ENCODE results near the gene HERC4. TPM values are rescaled to one million over a fixed set of nuclear protein-coding genes. Genes with fewer than 3 reads are reported as not detected.

Gene HERC4
- total RNA-seq, 1 donor from 2014 or later = 59.4 TPM

DNA sequence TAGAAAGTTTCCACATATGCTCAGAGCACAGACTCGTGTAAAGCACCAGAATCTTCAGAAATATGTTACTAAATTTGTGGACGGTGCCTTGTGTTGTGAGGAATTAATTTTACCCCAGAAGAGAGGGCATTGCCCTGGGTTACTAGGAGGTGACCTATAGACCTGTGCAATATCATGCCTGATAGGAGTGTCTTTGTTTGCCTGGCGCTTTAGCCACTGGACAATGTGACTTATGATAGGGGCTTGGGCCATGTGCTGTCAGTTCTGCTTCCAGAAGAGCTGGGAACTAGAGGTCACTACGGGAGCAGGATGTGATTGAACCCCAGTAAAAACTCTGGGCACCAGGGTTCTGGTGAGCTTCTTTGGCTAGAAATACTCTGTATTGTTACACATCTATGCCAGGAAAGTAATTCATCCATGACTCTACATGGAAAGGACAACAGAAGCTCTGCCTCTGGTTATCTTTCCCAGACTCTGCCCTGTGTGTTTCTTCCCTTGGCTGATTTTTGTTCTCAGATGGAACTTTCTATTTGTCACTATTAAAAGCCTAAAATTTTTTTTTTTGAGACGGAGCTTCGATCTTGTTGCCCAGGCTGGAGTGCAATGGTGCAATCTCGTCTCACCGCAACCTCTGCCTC lies 115.1 kb downstream of the HERC4 start:
- no peaks in the 10 kb centered on the region for H3K27me3 Mint-ChIP-seq (ENCODE audit: unreplicated experiment)
- no peak for DNase-seq (ENCODE audit: extremely low spot score, unreplicated experiment)
- no peaks in the 10 kb centered on the region for H3K9me3 Mint-ChIP-seq (ENCODE audit: unreplicated experiment)
- H3K27ac Mint-ChIP-seq (ENCODE audit: unreplicated experiment) = no peak overlapping the region
- no peak overlapping the region for H3K4me3 Mint-ChIP-seq (ENCODE audit: unreplicated experiment)
- H3K4me1 Mint-ChIP-seq (ENCODE audit: unreplicated experiment) = peaks cover 3% of the 10 kb centered on the region
- peaks cover 24% of the 10 kb centered on the region for H3K36me3 Mint-ChIP-seq (ENCODE audit: unreplicated experiment)
- TF ChIP-seq, protein P1, sequence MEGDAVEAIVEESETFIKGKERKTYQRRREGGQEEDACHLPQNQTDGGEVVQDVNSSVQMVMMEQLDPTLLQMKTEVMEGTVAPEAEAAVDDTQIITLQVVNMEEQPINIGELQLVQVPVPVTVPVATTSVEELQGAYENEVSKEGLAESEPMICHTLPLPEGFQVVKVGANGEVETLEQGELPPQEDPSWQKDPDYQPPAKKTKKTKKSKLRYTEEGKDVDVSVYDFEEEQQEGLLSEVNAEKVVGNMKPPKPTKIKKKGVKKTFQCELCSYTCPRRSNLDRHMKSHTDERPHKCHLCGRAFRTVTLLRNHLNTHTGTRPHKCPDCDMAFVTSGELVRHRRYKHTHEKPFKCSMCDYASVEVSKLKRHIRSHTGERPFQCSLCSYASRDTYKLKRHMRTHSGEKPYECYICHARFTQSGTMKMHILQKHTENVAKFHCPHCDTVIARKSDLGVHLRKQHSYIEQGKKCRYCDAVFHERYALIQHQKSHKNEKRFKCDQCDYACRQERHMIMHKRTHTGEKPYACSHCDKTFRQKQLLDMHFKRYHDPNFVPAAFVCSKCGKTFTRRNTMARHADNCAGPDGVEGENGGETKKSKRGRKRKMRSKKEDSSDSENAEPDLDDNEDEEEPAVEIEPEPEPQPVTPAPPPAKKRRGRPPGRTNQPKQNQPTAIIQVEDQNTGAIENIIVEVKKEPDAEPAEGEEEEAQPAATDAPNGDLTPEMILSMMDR (IDR thresholded peaks at IDR 0.05) = no peak

DNA sequence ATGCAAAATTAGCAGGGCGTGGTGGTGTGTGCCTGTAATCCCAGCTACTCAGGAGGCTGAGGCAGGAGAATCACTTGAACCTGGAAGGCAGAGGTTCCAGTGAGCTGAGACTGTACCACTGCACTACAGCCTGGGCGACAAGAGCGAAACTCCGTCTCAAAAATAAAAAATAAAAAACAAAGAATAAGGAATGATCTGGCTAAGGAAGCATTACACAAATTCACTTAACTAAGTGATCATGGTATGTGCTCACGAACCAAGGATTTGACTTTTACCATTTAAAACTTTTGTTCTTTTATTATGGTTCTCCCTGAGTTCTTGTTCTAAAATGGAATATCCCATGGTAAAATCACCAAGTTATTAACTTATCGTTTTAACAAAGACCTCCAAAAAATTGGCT lies 119.5 kb downstream of the HERC4 start:
- Mint-ChIP-seq H3K9me3 (ENCODE audit: unreplicated experiment) (no peaks in the 10 kb centered on the region), H3K36me3 (ENCODE audit: unreplicated experiment) (peaks cover 20% of the 10 kb centered on the region), H3K4me3 (ENCODE audit: unreplicated experiment) (no peak overlapping the region), H3K4me1 (ENCODE audit: unreplicated experiment) (peaks cover 3% of the 10 kb centered on the region), H3K27ac (ENCODE audit: unreplicated experiment) (no peak overlapping the region), H3K27me3 (ENCODE audit: unreplicated experiment) (no peaks in the 10 kb centered on the region)
- TF ChIP-seq, protein P1 (IDR thresholded peaks at IDR 0.05) = no peak
- DNase-seq (ENCODE audit: extremely low spot score, unreplicated experiment) = no peak

DNA sequence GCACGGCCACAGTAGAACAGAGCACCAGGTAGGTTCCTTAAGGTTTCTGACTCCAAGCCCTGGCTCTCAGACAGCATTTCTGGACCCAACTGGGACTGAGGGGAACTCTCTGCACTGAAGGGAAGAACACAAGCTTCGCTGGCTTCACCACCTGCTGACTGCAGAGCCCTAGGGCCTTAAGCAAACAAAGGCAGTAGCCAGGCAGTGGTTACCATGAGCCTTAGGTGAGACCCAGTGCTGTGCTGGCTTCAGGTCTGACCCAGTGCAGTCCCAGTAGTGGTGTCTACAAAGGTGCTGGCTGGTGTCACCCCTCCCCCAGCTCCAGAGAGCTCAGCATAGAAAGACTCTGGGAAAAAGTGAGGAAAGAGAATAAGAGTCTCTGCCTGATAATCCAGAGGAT lies 131.2 kb downstream of the HERC4 start:
- Mint-ChIP-seq H3K9me3 (ENCODE audit: unreplicated experiment) (peaks cover 11% of the 10 kb centered on the region), H3K4me3 (ENCODE audit: unreplicated experiment) (no peak overlapping the region), H3K36me3 (ENCODE audit: unreplicated experiment) (peaks cover 42% of the 10 kb centered on the region), H3K27me3 (ENCODE audit: unreplicated experiment) (no peaks in the 10 kb centered on the region), H3K27ac (ENCODE audit: unreplicated experiment) (no peak overlapping the region), H3K4me1 (ENCODE audit: unreplicated experiment) (no peaks in the 10 kb centered on the region)
- TF ChIP-seq, protein P1 (IDR thresholded peaks at IDR 0.05) = no peak
- no peak for DNase-seq (ENCODE audit: extremely low spot score, unreplicated experiment)

DNA sequence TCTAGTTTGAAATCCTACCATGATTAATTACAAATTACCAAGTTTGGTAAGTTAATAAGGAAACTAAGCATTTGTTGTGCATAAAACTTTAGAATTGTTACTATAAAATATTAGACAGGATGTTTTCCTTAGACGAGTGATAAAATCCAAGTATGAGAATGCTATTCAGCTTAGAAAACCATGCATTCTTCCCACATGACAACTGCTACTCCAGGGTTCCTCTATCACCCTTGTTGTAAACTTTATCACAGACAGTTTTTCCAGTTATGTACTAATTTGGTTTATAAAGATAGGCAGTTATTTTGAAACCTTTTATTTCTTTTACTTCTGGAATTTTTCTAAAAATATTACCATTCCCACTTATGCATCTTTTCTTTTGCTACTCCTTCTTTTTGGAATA lies 138.7 kb downstream of the HERC4 start:
- H3K4me1 Mint-ChIP-seq (ENCODE audit: unreplicated experiment) = no peaks in the 10 kb centered on the region
- no peak overlapping the region for H3K27ac Mint-ChIP-seq (ENCODE audit: unreplicated experiment)
- TF ChIP-seq, protein P1 (IDR thresholded peaks at IDR 0.05) = no peak
- no peaks in the 10 kb centered on the region for H3K9me3 Mint-ChIP-seq (ENCODE audit: unreplicated experiment)
- H3K27me3 Mint-ChIP-seq (ENCODE audit: unreplicated experiment) = no peaks in the 10 kb centered on the region
- DNase-seq (ENCODE audit: extremely low spot score, unreplicated experiment) = no peak
- H3K36me3 Mint-ChIP-seq (ENCODE audit: unreplicated experiment) = peaks cover 31% of the 10 kb centered on the region
- no peak overlapping the region for H3K4me3 Mint-ChIP-seq (ENCODE audit: unreplicated experiment)

DNA sequence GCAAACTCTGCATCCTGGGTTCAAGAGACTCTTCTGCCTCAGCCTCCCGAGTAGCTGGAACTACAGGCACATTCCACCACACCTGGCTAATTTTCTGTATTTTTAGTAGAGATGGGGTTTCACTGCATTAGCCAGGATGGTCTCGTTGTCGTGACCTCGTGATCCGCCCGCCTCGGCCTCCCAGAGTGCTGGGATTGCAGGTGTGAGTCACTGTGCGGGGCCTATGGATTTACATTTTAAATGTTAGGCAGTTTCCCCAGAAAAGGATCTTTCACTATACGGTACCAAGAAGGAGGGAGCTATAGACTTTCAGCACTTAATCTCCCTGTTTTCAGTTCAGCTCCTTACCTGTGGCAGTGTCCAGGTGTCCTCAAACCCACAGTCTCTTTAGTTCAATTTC lies 139.9 kb downstream of the HERC4 start:
- Mint-ChIP-seq H3K27me3 (ENCODE audit: unreplicated experiment) (no peaks in the 10 kb centered on the region), H3K4me3 (ENCODE audit: unreplicated experiment) (no peak overlapping the region), H3K4me1 (ENCODE audit: unreplicated experiment) (no peaks in the 10 kb centered on the region), H3K27ac (ENCODE audit: unreplicated experiment) (no peak overlapping the region), H3K36me3 (ENCODE audit: unreplicated experiment) (peaks cover 37% of the 10 kb centered on the region), H3K9me3 (ENCODE audit: unreplicated experiment) (no peaks in the 10 kb centered on the region)
- TF ChIP-seq, protein P1 (IDR thresholded peaks at IDR 0.05) = no peak
- no peak for DNase-seq (ENCODE audit: extremely low spot score, unreplicated experiment)

All from osteocyte (in vitro differentiated cells).